Measurements from ENCODE around the gene ARHGAP24. TPM values are rescaled to one million over a fixed set of nuclear protein-coding genes. Genes with fewer than 3 reads are reported as not detected.

Gene ARHGAP24
- total and polyA plus RNA-seq, 2 experiments from 2014 or later, result 5.1 to 8.6 TPM

- no peak overlapping the region for H3K27ac ChIP-seq
- no peak overlapping the region for H3K4me3 ChIP-seq
- no peaks in the 10 kb centered on the region for H3K27me3 ChIP-seq
- TF ChIP-seq CTCF (IDR thresholded peaks at IDR 0.05; ENCODE audit: low read depth, low read length), result no peak
- no peak for DNase-seq (ENCODE audit: low read depth in 1 of 2, low spot score in 1 of 2)
- H3K4me1 ChIP-seq (ENCODE audit: low read depth), result no peaks in the 10 kb centered on the region
- H3K9me3 ChIP-seq (ENCODE audit: low read depth), result no peaks in the 10 kb centered on the region
- no peaks in the 10 kb centered on the region for H3K36me3 ChIP-seq
Measured at GRCh38 chr4:85951099-85951498, 476.1 kb downstream of the ARHGAP24 start.

- no peak for TF ChIP-seq CTCF (IDR thresholded peaks at IDR 0.05; ENCODE audit: low read depth, low read length)
- H3K4me3 ChIP-seq, result no peak overlapping the region
Measured at GRCh38 chr4:85952528-85952927, 477.6 kb downstream of the ARHGAP24 start.

GRCh38 chr4:85952972-85953650, 478.2 kb downstream of the ARHGAP24 start:
- Histone ChIP-seq H3K27ac (no peak overlapping the region), H3K4me3 (no peak overlapping the region), H3K9me3 (ENCODE audit: low read depth) (no peaks in the 10 kb centered on the region), H3K27me3 (no peaks in the 10 kb centered on the region), H3K4me1 (ENCODE audit: low read depth) (no peaks in the 10 kb centered on the region), H3K36me3 (no peaks in the 10 kb centered on the region)
- no peak for DNase-seq (ENCODE audit: low read depth in 1 of 2, low spot score in 1 of 2)
- TF ChIP-seq CTCF (IDR thresholded peaks at IDR 0.05; ENCODE audit: low read depth, low read length), result no peak

More at GRCh38 chr4:85952528-85952927, 477.6 kb downstream of the ARHGAP24 start:
- no peak overlapping the region for H3K27ac ChIP-seq
- no peaks in the 10 kb centered on the region for H3K27me3 ChIP-seq
- peak in 1 of 2 donors; percentile 67 for DNase-seq (ENCODE audit: low read depth in 1 of 2, low spot score in 1 of 2)
- no peaks in the 10 kb centered on the region for H3K36me3 ChIP-seq
- H3K9me3 ChIP-seq (ENCODE audit: low read depth), result no peaks in the 10 kb centered on the region
- H3K4me1 ChIP-seq (ENCODE audit: low read depth), result no peaks in the 10 kb centered on the region

- Histone ChIP-seq H3K4me3 (no peak overlapping the region), H3K27me3 (no peaks in the 10 kb centered on the region), H3K9me3 (ENCODE audit: low read depth) (no peaks in the 10 kb centered on the region), H3K27ac (no peak overlapping the region), H3K4me1 (ENCODE audit: low read depth) (no peaks in the 10 kb centered on the region), H3K36me3 (no peaks in the 10 kb centered on the region)
- peak in 1 of 2 donors; percentile 50 for DNase-seq (ENCODE audit: low read depth in 1 of 2, low spot score in 1 of 2)
- no peak for TF ChIP-seq CTCF (IDR thresholded peaks at IDR 0.05; ENCODE audit: low read depth, low read length)
Measured at GRCh38 chr4:85953651-85954018, 478.7 kb downstream of the ARHGAP24 start.

- Histone ChIP-seq H3K27ac (no peak overlapping the region), H3K27me3 (no peaks in the 10 kb centered on the region), H3K4me1 (ENCODE audit: low read depth) (no peaks in the 10 kb centered on the region), H3K9me3 (ENCODE audit: low read depth) (no peaks in the 10 kb centered on the region), H3K4me3 (no peak overlapping the region), H3K36me3 (no peaks in the 10 kb centered on the region)
- TF ChIP-seq CTCF (IDR thresholded peaks at IDR 0.05; ENCODE audit: low read depth, low read length), result no peak
- DNase-seq (ENCODE audit: low read depth in 1 of 2, low spot score in 1 of 2), result no peak
Measured at GRCh38 chr4:85955620-85956292, 480.8 kb downstream of the ARHGAP24 start.
